Right atrium auricular region (tissue), 2 donors: ENCODE results near the gene PRDM2. TPM values are rescaled to one million over a fixed set of nuclear protein-coding genes. Genes with fewer than 3 reads are reported as not detected.

Source experiments
- DNase-seq: peaks from one replicate; pipeline ENCODE4 v3.0.0-alpha.2; 2019; ENCODE audit warnings: low spot score
- H3K27ac ChIP-seq, 2 donors: fragments of 200-600 bp; sonication (generic); 1 replicate in 1 of 2; 2 replicates in 1 of 2; pipeline ENCODE4 v1.5.1; 2016 to 2019
- H3K27me3 ChIP-seq, 2 donors: fragments of 200-600 bp; sonication (generic); one replicate each; pipeline versions ENCODE4 v1.5.1 to v1.6.0; 2017 to 2019
- H3K36me3 ChIP-seq: fragments of 200-600 bp; sonication (generic); one replicate; pipeline ENCODE4 v1.5.1; 2016
- H3K4me1 ChIP-seq, 2 donors: fragments of 200-600 bp; sonication (generic); one replicate each; pipeline versions ENCODE4 v1.5.1 to v1.6.0; 2017 to 2019
- H3K4me3 ChIP-seq, 2 donors: fragments of 200-600 bp; sonication (generic); 1 replicate in 1 of 2; 2 replicates in 1 of 2; pipeline ENCODE4 v1.5.1; 2017 to 2019; ENCODE audit warnings: mild to moderate bottlenecking in 1 of 2, moderate library complexity in 1 of 2
- H3K9me3 ChIP-seq, 2 donors: fragments of 200-600 bp; sonication (generic); one replicate each; pipeline ENCODE4 v1.5.1; 2019
- CTCF ChIP-seq, 2 donors: fragments of 200-600 bp; sonication (generic); IDR thresholded peaks; one replicate each; pipeline ENCODE4 v1.5.1; 2019; ENCODE audit warnings: antibody characterized with exemption in 2 of 2
- total RNA-seq, 2 donors: library from RNA; depleted of rRNA; stranded (reverse); fragments of >200 nt; gene quantifications; one replicate each; pipeline ENCODE4 v1.1.0, GENCODE V29; 2016

PRDM2 gene
- total RNA-seq, 2 donors from 2014 or later = 20.5 to 22.8 TPM

- no peaks in the 10 kb centered on the region for H3K9me3 ChIP-seq
- peaks cover 0 to 20% of the 10 kb centered on the region in 2 donors for H3K4me1 ChIP-seq
- no peak for TF ChIP-seq CTCF (IDR thresholded peaks at IDR 0.05)
- H3K36me3 ChIP-seq = no peaks in the 10 kb centered on the region
- H3K27me3 ChIP-seq = no peaks in the 10 kb centered on the region
- DNase-seq = no peak
- no peak overlapping the region for H3K4me3 ChIP-seq
- no peak overlapping the region for H3K27ac ChIP-seq
Observed at GRCh38 chr1:13803546-13804239, 103.7 kb downstream of the PRDM2 start.

- Histone ChIP-seq H3K27ac (no peak overlapping the region), H3K27me3 (no peaks in the 10 kb centered on the region), H3K9me3 (no peaks in the 10 kb centered on the region), H3K36me3 (no peaks in the 10 kb centered on the region), H3K4me3 (no peak overlapping the region), H3K4me1 (peaks cover 0 to 25% of the 10 kb centered on the region in 2 donors)
- TF ChIP-seq CTCF (IDR thresholded peaks at IDR 0.05) = no peak
- no peak for DNase-seq
Observed at GRCh38 chr1:13804240-13804633, 104.2 kb downstream of the PRDM2 start.

GRCh38 chr1:13805431-13805830 is 105.4 kb downstream of the PRDM2 start:
- Histone ChIP-seq H3K27ac (no peak overlapping the region), H3K9me3 (no peaks in the 10 kb centered on the region), H3K36me3 (no peaks in the 10 kb centered on the region), H3K4me1 (peaks cover 0 to 21% of the 10 kb centered on the region in 2 donors), H3K27me3 (no peaks in the 10 kb centered on the region), H3K4me3 (no peak overlapping the region)
- no peak for DNase-seq
- no peak for TF ChIP-seq CTCF (IDR thresholded peaks at IDR 0.05)

GRCh38 chr1:13806108-13806507 is 106.1 kb downstream of the PRDM2 start:
- Histone ChIP-seq H3K27ac (no peak overlapping the region), H3K4me1 (peaks cover 0 to 14% of the 10 kb centered on the region in 2 donors), H3K36me3 (no peaks in the 10 kb centered on the region), H3K4me3 (no peak overlapping the region), H3K9me3 (no peaks in the 10 kb centered on the region), H3K27me3 (no peaks in the 10 kb centered on the region)
- no peak for DNase-seq
- TF ChIP-seq CTCF (IDR thresholded peaks at IDR 0.05) = no peak

- H3K4me3 ChIP-seq = no peak overlapping the region
- DNase-seq = no peak
- peaks cover 0 to 13% of the 10 kb centered on the region in 2 donors for H3K4me1 ChIP-seq
- no peaks in the 10 kb centered on the region for H3K36me3 ChIP-seq
- no peaks in the 10 kb centered on the region for H3K9me3 ChIP-seq
- TF ChIP-seq CTCF (IDR thresholded peaks at IDR 0.05) = peak; percentile 12 to 36
- no peaks in the 10 kb centered on the region for H3K27me3 ChIP-seq
- no peak overlapping the region for H3K27ac ChIP-seq
Observed at GRCh38 chr1:13807209-13807608, 107.2 kb downstream of the PRDM2 start.

GRCh38 chr1:13808729-13809131 is 108.7 kb downstream of the PRDM2 start:
- H3K4me3 ChIP-seq = no peak overlapping the region
- no peak for TF ChIP-seq CTCF (IDR thresholded peaks at IDR 0.05)
- no peak for DNase-seq
- H3K9me3 ChIP-seq = no peaks in the 10 kb centered on the region
- no peaks in the 10 kb centered on the region for H3K27me3 ChIP-seq
- H3K36me3 ChIP-seq = no peaks in the 10 kb centered on the region
- H3K27ac ChIP-seq = no peak overlapping the region
- peaks cover 0 to 13% of the 10 kb centered on the region in 2 donors for H3K4me1 ChIP-seq
